Activated T-helper 2 cell treated with anti-CD3 and anti-CD28 coated beads, Interferon-gamma antibody, Interleukin-2, Interleukin-4, amounts not matched to agents 10 μg/mL and 5 μg/mL and 100 μg/mL, durations not matched to agents 14 hours and 24 hours and 36 hours (primary cell): ENCODE results near the gene KDM8. TPM values are rescaled to one million over a fixed set of nuclear protein-coding genes. Genes with fewer than 3 reads are reported as not detected.

Experiments
- DNase-seq: peaks from one replicate; pipeline ENCODE4 v3.0.0; 2021; ENCODE audit warnings: low spot score
- H3K27ac Mint-ChIP-seq: one replicate; pipeline ENCODE4 v1.8.0; 2021; ENCODE audit warnings: mixed read lengths
- H3K27me3 Mint-ChIP-seq: one replicate; pipeline ENCODE4 v1.8.0; 2021; ENCODE audit warnings: low read depth, mixed read lengths
- H3K36me3 Mint-ChIP-seq: one replicate; pipeline ENCODE4 v1.8.0; 2021; ENCODE audit warnings: low read depth, mixed read lengths
- H3K4me1 Mint-ChIP-seq: one replicate; pipeline ENCODE4 v1.8.0; 2021; ENCODE audit warnings: low read depth, mixed read lengths
- H3K4me3 Mint-ChIP-seq: one replicate; pipeline ENCODE4 v1.8.0; 2021; ENCODE audit warnings: low read depth, mild to moderate bottlenecking, moderate library complexity, mixed read lengths
- H3K9me3 Mint-ChIP-seq: one replicate; pipeline ENCODE4 v1.8.0; 2021; ENCODE audit warnings: mixed read lengths
- intact Hi-C: fragments of 100-400 bp; cut with micrococcal nuclease; formaldehyde crosslinking; loops from one replicate; pipeline ENCODE4 v1.15.1; 2023
- total RNA-seq: library from RNA; stranded (reverse); gene quantifications from 2 replicates; pipeline ENCODE4 v1.2.3, GENCODE V29; 2022

The KDM8 gene
- total RNA-seq, 1 donor from 2014 or later = 17.3 TPM

GRCh38 chr16:27238016-27238587, 34.8 kb downstream of the KDM8 start:
- no peak for DNase-seq
- intact Hi-C loops = loop anchor here (10.0 kb wide), 1 partner anchor 643 kb away; no protein-coding TSS in a partner anchor
- Mint-ChIP-seq H3K9me3 (no peaks in the 10 kb centered on the region), H3K27ac (peak overlapping the region; percentile 100), H3K4me1 (peaks cover 88% of the 10 kb centered on the region), H3K36me3 (peaks cover 81% of the 10 kb centered on the region), H3K27me3 (no peaks in the 10 kb centered on the region), H3K4me3 (peak overlapping the region; percentile 67)

- intact Hi-C loops = loop anchor here (10.0 kb wide), 1 partner anchor 644 kb away; no protein-coding TSS in a partner anchor
- peak overlapping the region; percentile 67 for H3K4me3 Mint-ChIP-seq
- H3K27ac Mint-ChIP-seq = peak overlapping the region; percentile 100
- peaks cover 79% of the 10 kb centered on the region for H3K36me3 Mint-ChIP-seq
- no peaks in the 10 kb centered on the region for H3K27me3 Mint-ChIP-seq
- DNase-seq = no peak
- H3K4me1 Mint-ChIP-seq = peaks cover 86% of the 10 kb centered on the region
- H3K9me3 Mint-ChIP-seq = no peaks in the 10 kb centered on the region
Observed at GRCh38 chr16:27238591-27238990, 35.3 kb downstream of the KDM8 start.

GRCh38 chr16:27239026-27239425, 35.7 kb downstream of the KDM8 start:
- peaks cover 86% of the 10 kb centered on the region for H3K4me1 Mint-ChIP-seq
- intact Hi-C loops = loop anchor here (10.0 kb wide), 1 partner anchor 644 kb away; no protein-coding TSS in a partner anchor
- no peaks in the 10 kb centered on the region for H3K9me3 Mint-ChIP-seq
- DNase-seq = no peak
- no peaks in the 10 kb centered on the region for H3K27me3 Mint-ChIP-seq
- H3K36me3 Mint-ChIP-seq = peaks cover 78% of the 10 kb centered on the region
- H3K4me3 Mint-ChIP-seq = no peak overlapping the region
- H3K27ac Mint-ChIP-seq = peak overlapping the region; percentile 100

- intact Hi-C loops = loop anchor here (10.0 kb wide), 1 partner anchor 645 kb away; no protein-coding TSS in a partner anchor
- Mint-ChIP-seq H3K36me3 (peaks cover 75% of the 10 kb centered on the region), H3K9me3 (no peaks in the 10 kb centered on the region), H3K4me3 (no peak overlapping the region), H3K27ac (peak overlapping the region; percentile 100), H3K27me3 (no peaks in the 10 kb centered on the region), H3K4me1 (peaks cover 89% of the 10 kb centered on the region)
- no peak for DNase-seq
Observed at GRCh38 chr16:27239906-27240655, 36.8 kb downstream of the KDM8 start.

- DNase-seq = no peak
- Mint-ChIP-seq H3K4me1 (peaks cover 90% of the 10 kb centered on the region), H3K27ac (peak overlapping the region; percentile 100), H3K9me3 (no peaks in the 10 kb centered on the region), H3K36me3 (peaks cover 73% of the 10 kb centered on the region), H3K4me3 (no peak overlapping the region), H3K27me3 (no peaks in the 10 kb centered on the region)
- intact Hi-C loops = no loop called here
Observed at GRCh38 chr16:27240948-27241531, 37.7 kb downstream of the KDM8 start.

GRCh38 chr16:27241658-27242057, 38.3 kb downstream of the KDM8 start:
- intact Hi-C loops = no loop called here
- no peak for DNase-seq
- Mint-ChIP-seq H3K4me3 (no peak overlapping the region), H3K36me3 (peaks cover 79% of the 10 kb centered on the region), H3K9me3 (no peaks in the 10 kb centered on the region), H3K4me1 (peaks cover 94% of the 10 kb centered on the region), H3K27ac (peak overlapping the region; percentile 91), H3K27me3 (no peaks in the 10 kb centered on the region)

- peak overlapping the region; percentile 66 for H3K4me3 Mint-ChIP-seq
- no peaks in the 10 kb centered on the region for H3K9me3 Mint-ChIP-seq
- H3K27me3 Mint-ChIP-seq = no peaks in the 10 kb centered on the region
- DNase-seq = no peak
- H3K4me1 Mint-ChIP-seq = peaks cover 95% of the 10 kb centered on the region
- intact Hi-C loops = no loop called here
- H3K27ac Mint-ChIP-seq = peak overlapping the region; percentile 91
- H3K36me3 Mint-ChIP-seq = peaks cover 83% of the 10 kb centered on the region
Observed at GRCh38 chr16:27242398-27242797, 39.1 kb downstream of the KDM8 start.

GRCh38 chr16:27242868-27243590, 39.7 kb downstream of the KDM8 start:
- Mint-ChIP-seq H3K27ac (peak overlapping the region; percentile 91), H3K27me3 (no peaks in the 10 kb centered on the region), H3K4me3 (peak overlapping the region; percentile 66), H3K9me3 (no peaks in the 10 kb centered on the region), H3K4me1 (peaks cover 95% of the 10 kb centered on the region), H3K36me3 (peaks cover 84% of the 10 kb centered on the region)
- DNase-seq = no peak
- intact Hi-C loops = no loop called here

GRCh38 chr16:27243725-27244362, 40.5 kb downstream of the KDM8 start:
- DNase-seq = no peak
- Mint-ChIP-seq H3K9me3 (no peaks in the 10 kb centered on the region), H3K4me3 (peak overlapping the region; percentile 11), H3K36me3 (peaks cover 82% of the 10 kb centered on the region), H3K27ac (peak overlapping the region; percentile 91), H3K27me3 (no peaks in the 10 kb centered on the region), H3K4me1 (peaks cover 93% of the 10 kb centered on the region)
- intact Hi-C loops = loop anchor here (2.0 kb wide), 1 partner anchor 31 kb away; no protein-coding TSS in a partner anchor

- Mint-ChIP-seq H3K4me1 (peaks cover 91% of the 10 kb centered on the region), H3K9me3 (no peaks in the 10 kb centered on the region), H3K27me3 (no peaks in the 10 kb centered on the region), H3K4me3 (no peak overlapping the region), H3K27ac (peak overlapping the region; percentile 91), H3K36me3 (peaks cover 81% of the 10 kb centered on the region)
- intact Hi-C loops = loop anchor here (2.0 kb wide), 1 partner anchor 30 kb away; no protein-coding TSS in a partner anchor
- no peak for DNase-seq
Observed at GRCh38 chr16:27244363-27244755, 41.0 kb downstream of the KDM8 start.

GRCh38 chr16:27245276-27246172, 42.2 kb downstream of the KDM8 start:
- Mint-ChIP-seq H3K27me3 (no peaks in the 10 kb centered on the region), H3K9me3 (no peaks in the 10 kb centered on the region), H3K27ac (peak overlapping the region; percentile 91), H3K4me3 (peak overlapping the region; percentile 3), H3K4me1 (peaks cover 90% of the 10 kb centered on the region), H3K36me3 (peaks cover 83% of the 10 kb centered on the region)
- intact Hi-C loops = loop anchor here (1.0 to 2.0 kb wide), 4 partner anchors 8 to 69 kb away; no protein-coding TSS in a partner anchor
- DNase-seq = peak; percentile 69
